WTC11 (cell line): ENCODE measurements around the gene TANC1. TPM values are rescaled to one million over a fixed set of nuclear protein-coding genes. Genes with fewer than 3 reads are reported as not detected.

Experiments
- ATAC-seq: fragments of 200-7000 bp; cut with Tn5 transposase; 2 replicates; pipeline ENCODE4 v1.10.0; 2021; ENCODE audit warnings: mild to moderate bottlenecking, moderate library complexity
- CTCF ChIA-PET: fragments of 300-600 bp; sonication (Branson Sonifier 250); formaldehyde crosslinking; loops from one replicate; lab custom pipeline; 2021; ENCODE audit warnings: antibody characterized with exemption; lab: Charles Lee
- POLR2A ChIA-PET: fragments of 350-600 bp; sonication (Branson Sonifier 250); formaldehyde crosslinking; loops from one replicate; lab custom pipeline; 2021; ENCODE audit warnings: antibody characterized with exemption; lab: Charles Lee
- DNase-seq: peaks from one replicate; pipeline ENCODE4 v3.0.0; 2021; ENCODE audit warnings: low spot score
- H3K27ac Mint-ChIP-seq: 2 replicates; pipeline ENCODE4 v1.8.0; 2021; ENCODE audit warnings: mixed read lengths
- H3K27me3 Mint-ChIP-seq: 2 replicates; pipeline ENCODE4 v1.8.0; 2021; ENCODE audit warnings: low read depth, mild to moderate bottlenecking, moderate library complexity, mixed read lengths
- H3K36me3 Mint-ChIP-seq: 2 replicates; pipeline ENCODE4 v1.8.0; 2021; ENCODE audit warnings: mixed read lengths
- H3K4me1 Mint-ChIP-seq: 2 replicates; pipeline ENCODE4 v1.8.0; 2022; ENCODE audit warnings: mixed read lengths
- H3K4me3 Mint-ChIP-seq: 2 replicates; pipeline ENCODE4 v1.8.0; 2021; ENCODE audit warnings: mild to moderate bottlenecking, moderate library complexity, mixed read lengths
- H3K9me3 Mint-ChIP-seq: 2 replicates; pipeline ENCODE4 v1.8.0; 2021; ENCODE audit warnings: mixed read lengths
- ATF1 ChIP-seq: sonication (generic); formaldehyde crosslinking; IDR thresholded peaks from 2 replicates; pipeline ENCODE4 v1.8.1; 2023; ENCODE audit warnings: mild to moderate bottlenecking, moderate library complexity, missing genetic modification reagents
- ERG ChIP-seq: fragments of 250-450 bp; sonication (Bioruptor Pico); IDR thresholded peaks from 2 replicates; pipeline ENCODE4 v1.8.0; 2021; ENCODE audit warnings: mild to moderate bottlenecking
- FOXP1 ChIP-seq: sonication (generic); formaldehyde crosslinking; IDR thresholded peaks from 2 replicates; pipeline ENCODE4 v1.8.0; 2022; ENCODE audit warnings: missing genetic modification reagents, mild to moderate bottlenecking, moderate library complexity, borderline replicate concordance
- HMGXB4 ChIP-seq: sonication (generic); formaldehyde crosslinking; IDR thresholded peaks from 2 replicates; pipeline ENCODE4 v1.8.1; 2023; ENCODE audit warnings: mild to moderate bottlenecking, moderate library complexity, missing genetic modification reagents
- JAZF1 ChIP-seq: fragments of 250-450 bp; sonication (Bioruptor Pico); IDR thresholded peaks from 2 replicates; pipeline ENCODE4 v1.9.0; 2021; ENCODE audit warnings: moderate library complexity, mild to moderate bottlenecking, inconsistent platforms
- MXD4 ChIP-seq: fragments of 250-450 bp; sonication (Bioruptor Pico); IDR thresholded peaks from 2 replicates; pipeline ENCODE4 v1.8.0; 2021; ENCODE audit warnings: mild to moderate bottlenecking, moderate library complexity, borderline replicate concordance
- NR1H2 ChIP-seq: sonication (generic); formaldehyde crosslinking; IDR thresholded peaks from 2 replicates; pipeline ENCODE4 v1.9.0; 2021; ENCODE audit warnings: mild to moderate bottlenecking, moderate library complexity, missing genetic modification reagents
- NR3C1 ChIP-seq: sonication (generic); formaldehyde crosslinking; conservative IDR thresholded peaks from 2 replicates; pipeline ENCODE4 v1.8.1; 2023; ENCODE audit warnings: low read depth, mild to moderate bottlenecking, missing genetic modification reagents
- OVOL2 ChIP-seq: fragments of 250-450 bp; sonication (Bioruptor Pico); IDR thresholded peaks from 2 replicates; pipeline ENCODE4 v1.9.0; 2021; ENCODE audit warnings: mild to moderate bottlenecking, borderline replicate concordance
- SMAD3 ChIP-seq: sonication (generic); formaldehyde crosslinking; IDR thresholded peaks from 2 replicates; pipeline ENCODE4 v1.8.0; 2022; ENCODE audit warnings: missing genetic modification reagents, mild to moderate bottlenecking, borderline replicate concordance
- ZNF263 ChIP-seq: sonication (generic); formaldehyde crosslinking; IDR thresholded peaks from 2 replicates; pipeline ENCODE4 v1.8.1; 2022; ENCODE audit warnings: low read depth, mild to moderate bottlenecking, moderate library complexity, missing genetic modification reagents
- ZNF671 ChIP-seq: fragments of 250-450 bp; sonication (Bioruptor Pico); IDR thresholded peaks from 2 replicates; pipeline ENCODE4 v1.8.0; 2021; ENCODE audit warnings: mild to moderate bottlenecking
- total RNA-seq: library from RNA; stranded (reverse); gene quantifications from 3 replicates; pipeline ENCODE4 v1.2.3, GENCODE V29; 2021
- TF ChIP-seq, protein P1 (sequence below): sonication (generic); formaldehyde crosslinking; IDR thresholded peaks from 2 replicates; pipeline ENCODE4 v1.8.1; 2023; ENCODE audit warnings: mild to moderate bottlenecking, missing genetic modification reagents, moderate library complexity
- TF ChIP-seq, protein P2 (sequence below): fragments of 250-450 bp; sonication (Bioruptor Pico); IDR thresholded peaks from 2 replicates; pipeline ENCODE4 v2.1.2; 2022; ENCODE audit warnings: mild to moderate bottlenecking, moderate library complexity
- TF ChIP-seq, protein P3 (sequence below): sonication (generic); formaldehyde crosslinking; conservative IDR thresholded peaks from 2 replicates; pipeline ENCODE4 v1.8.1; 2022; ENCODE audit warnings: mild to moderate bottlenecking, missing genetic modification reagents
- TF ChIP-seq, protein P4 (sequence below): sonication (generic); formaldehyde crosslinking; IDR thresholded peaks from 2 replicates; pipeline ENCODE4 v1.8.0; 2023; ENCODE audit warnings: mild to moderate bottlenecking, missing genetic modification reagents

Gene TANC1
- total RNA-seq, 1 experiment from 2014 or later, result 11.6 TPM

DNA sequence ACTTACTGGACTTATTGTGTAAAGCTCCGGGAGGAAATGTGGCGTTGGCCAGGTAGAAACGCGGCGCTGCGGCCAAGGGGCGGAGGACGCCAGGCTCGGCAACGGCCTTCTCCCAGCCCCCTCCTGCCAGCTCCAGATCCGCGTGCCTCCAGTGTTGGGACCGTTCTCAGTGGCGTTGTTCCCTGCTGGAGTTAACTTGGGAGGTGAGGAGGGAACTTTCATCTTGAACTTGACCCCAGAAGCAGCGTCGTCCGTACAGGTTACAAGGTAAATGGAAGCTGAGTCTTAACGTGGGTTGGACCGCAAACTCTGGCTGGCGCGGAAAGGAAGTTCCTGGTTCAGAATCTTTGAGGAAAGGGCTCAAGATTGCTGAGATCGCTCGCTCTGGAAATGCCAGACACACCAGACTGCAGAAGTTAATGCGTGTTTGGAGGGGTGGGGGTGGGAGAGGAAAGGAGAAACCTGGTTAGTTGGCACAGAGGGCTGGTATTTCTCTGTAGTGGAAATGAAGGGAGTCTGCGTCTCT, 1.3 kb downstream of the TANC1 start (continued):
- no peak for TF ChIP-seq OVOL2 (CRISPR knock-in tag)

DNA sequence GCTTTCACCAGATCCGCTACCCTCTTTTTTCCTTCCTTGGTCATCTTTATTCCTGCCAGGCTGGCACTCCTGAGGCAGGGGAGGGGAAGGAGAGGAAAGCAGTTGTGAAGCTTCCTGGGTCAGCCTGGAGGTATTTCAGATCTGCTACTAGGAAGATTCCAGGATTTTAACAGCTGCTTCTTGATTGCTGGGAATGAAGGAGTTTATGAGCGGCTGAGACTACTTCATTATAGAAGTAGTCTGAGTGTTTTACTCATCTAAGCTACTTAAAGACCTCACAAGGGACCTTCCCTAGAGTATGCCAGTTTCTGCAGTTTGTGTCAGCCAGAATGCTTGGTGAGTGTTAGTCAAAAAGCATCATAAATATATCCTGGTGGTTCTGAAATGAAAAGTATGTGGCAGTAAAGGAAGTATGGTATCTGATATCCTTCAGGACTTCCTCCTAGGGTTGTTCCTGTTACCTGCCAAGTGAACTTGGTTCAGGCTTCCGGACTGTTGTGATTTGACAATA, 1.9 kb downstream of the TANC1 start:
- ChIA-PET CTCF (interaction anchor here (1.1 to 1.2 kb wide), 3 partner anchors 9 to 148 kb away, joined by 4 to 7 read pairs (median 4); no protein-coding TSS in a partner anchor), POLR2A (interaction anchor here (0.6 kb wide), 1 partner anchor 437 kb away, joined by 9 read pairs; no protein-coding TSS in a partner anchor)
- TF ChIP-seq ERG (no peak), ZNF671 (CRISPR knock-in tag) (no peak), FOXP1 (no peak), JAZF1 (no peak), ATF1 (CRISPR knock-in tag) (no peak), NR1H2 (CRISPR knock-in tag) (no peak), SMAD3 (CRISPR knock-in tag) (no peak), NR3C1 (CRISPR knock-in tag) (no peak), ZNF263 (CRISPR knock-in tag) (no peak), MXD4 (CRISPR knock-in tag) (no peak), HMGXB4 (no peak)
- TF ChIP-seq, protein P1, sequence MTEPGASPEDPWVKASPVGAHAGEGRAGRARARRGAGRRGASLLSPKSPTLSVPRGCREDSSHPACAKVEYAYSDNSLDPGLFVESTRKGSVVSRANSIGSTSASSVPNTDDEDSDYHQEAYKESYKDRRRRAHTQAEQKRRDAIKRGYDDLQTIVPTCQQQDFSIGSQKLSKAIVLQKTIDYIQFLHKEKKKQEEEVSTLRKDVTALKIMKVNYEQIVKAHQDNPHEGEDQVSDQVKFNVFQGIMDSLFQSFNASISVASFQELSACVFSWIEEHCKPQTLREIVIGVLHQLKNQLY (CRISPR knock-in tag), result no peak
- TF ChIP-seq, protein P2, sequence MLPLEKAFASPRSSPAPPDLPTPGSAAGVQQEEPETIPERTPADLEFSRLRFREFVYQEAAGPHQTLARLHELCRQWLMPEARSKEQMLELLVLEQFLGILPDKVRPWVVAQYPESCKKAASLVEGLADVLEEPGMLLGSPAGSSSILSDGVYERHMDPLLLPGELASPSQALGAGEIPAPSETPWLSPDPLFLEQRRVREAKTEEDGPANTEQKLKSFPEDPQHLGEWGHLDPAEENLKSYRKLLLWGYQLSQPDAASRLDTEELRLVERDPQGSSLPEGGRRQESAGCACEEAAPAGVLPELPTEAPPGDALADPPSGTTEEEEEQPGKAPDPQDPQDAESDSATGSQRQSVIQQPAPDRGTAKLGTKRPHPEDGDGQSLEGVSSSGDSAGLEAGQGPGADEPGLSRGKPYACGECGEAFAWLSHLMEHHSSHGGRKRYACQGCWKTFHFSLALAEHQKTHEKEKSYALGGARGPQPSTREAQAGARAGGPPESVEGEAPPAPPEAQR (CRISPR knock-in tag), result no peak
- TF ChIP-seq, protein P3, sequence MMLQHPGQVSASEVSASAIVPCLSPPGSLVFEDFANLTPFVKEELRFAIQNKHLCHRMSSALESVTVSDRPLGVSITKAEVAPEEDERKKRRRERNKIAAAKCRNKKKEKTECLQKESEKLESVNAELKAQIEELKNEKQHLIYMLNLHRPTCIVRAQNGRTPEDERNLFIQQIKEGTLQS (CRISPR knock-in tag), result no peak
- TF ChIP-seq, protein P4, sequence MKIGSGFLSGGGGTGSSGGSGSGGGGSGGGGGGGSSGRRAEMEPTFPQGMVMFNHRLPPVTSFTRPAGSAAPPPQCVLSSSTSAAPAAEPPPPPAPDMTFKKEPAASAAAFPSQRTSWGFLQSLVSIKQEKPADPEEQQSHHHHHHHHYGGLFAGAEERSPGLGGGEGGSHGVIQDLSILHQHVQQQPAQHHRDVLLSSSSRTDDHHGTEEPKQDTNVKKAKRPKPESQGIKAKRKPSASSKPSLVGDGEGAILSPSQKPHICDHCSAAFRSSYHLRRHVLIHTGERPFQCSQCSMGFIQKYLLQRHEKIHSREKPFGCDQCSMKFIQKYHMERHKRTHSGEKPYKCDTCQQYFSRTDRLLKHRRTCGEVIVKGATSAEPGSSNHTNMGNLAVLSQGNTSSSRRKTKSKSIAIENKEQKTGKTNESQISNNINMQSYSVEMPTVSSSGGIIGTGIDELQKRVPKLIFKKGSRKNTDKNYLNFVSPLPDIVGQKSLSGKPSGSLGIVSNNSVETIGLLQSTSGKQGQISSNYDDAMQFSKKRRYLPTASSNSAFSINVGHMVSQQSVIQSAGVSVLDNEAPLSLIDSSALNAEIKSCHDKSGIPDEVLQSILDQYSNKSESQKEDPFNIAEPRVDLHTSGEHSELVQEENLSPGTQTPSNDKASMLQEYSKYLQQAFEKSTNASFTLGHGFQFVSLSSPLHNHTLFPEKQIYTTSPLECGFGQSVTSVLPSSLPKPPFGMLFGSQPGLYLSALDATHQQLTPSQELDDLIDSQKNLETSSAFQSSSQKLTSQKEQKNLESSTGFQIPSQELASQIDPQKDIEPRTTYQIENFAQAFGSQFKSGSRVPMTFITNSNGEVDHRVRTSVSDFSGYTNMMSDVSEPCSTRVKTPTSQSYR (CRISPR knock-in tag), result no peak
- peaks cover 29% of the 10 kb centered on the region for H3K4me1 Mint-ChIP-seq
- H3K9me3 Mint-ChIP-seq, result no peaks in the 10 kb centered on the region
- peak overlapping the region; percentile 91 for H3K4me3 Mint-ChIP-seq
- DNase-seq (no peak), ATAC-seq (no peak)
- peaks cover 59% of the 10 kb centered on the region for H3K27me3 Mint-ChIP-seq
- H3K27ac Mint-ChIP-seq, result no peak overlapping the region
- H3K36me3 Mint-ChIP-seq, result no peaks in the 10 kb centered on the region
